ENCODE results near the gene SAFB2. TPM values are rescaled to one million over a fixed set of nuclear protein-coding genes. Genes with fewer than 3 reads are reported as not detected.

The SAFB2 gene
- total and polyA plus RNA-seq, 2 donors from 2014 or later, result 67.1 to 113 TPM

DNA sequence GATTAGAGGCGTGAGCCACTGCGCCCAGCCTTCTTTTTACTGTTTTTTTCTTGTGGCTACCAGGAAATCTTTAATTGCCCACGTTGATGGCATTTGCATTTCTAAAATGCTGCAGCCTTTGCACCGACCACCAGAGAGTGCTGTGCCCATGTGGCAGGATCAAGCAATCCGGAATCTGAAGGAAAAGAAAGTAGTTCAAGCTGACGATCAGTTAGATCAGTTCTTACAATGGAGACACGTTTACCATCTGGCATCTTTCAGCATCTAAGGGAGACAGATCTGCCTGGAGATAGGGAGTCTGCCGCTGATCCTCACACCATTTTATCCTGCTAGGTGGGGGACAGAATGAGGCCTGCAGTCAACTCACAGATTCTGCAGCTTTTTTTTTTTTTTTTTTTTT, 74.7 kb downstream of the SAFB2 start:
- intact Hi-C loops (cut with DNase I), result no loop called here

GRCh38 chr19:5545984-5546383, 76.6 kb downstream of the SAFB2 start:
- no peak for FAIRE-seq
- TF ChIP-seq, protein P1, sequence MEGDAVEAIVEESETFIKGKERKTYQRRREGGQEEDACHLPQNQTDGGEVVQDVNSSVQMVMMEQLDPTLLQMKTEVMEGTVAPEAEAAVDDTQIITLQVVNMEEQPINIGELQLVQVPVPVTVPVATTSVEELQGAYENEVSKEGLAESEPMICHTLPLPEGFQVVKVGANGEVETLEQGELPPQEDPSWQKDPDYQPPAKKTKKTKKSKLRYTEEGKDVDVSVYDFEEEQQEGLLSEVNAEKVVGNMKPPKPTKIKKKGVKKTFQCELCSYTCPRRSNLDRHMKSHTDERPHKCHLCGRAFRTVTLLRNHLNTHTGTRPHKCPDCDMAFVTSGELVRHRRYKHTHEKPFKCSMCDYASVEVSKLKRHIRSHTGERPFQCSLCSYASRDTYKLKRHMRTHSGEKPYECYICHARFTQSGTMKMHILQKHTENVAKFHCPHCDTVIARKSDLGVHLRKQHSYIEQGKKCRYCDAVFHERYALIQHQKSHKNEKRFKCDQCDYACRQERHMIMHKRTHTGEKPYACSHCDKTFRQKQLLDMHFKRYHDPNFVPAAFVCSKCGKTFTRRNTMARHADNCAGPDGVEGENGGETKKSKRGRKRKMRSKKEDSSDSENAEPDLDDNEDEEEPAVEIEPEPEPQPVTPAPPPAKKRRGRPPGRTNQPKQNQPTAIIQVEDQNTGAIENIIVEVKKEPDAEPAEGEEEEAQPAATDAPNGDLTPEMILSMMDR (IDR thresholded peaks at IDR 0.05; ENCODE audit: borderline replicate concordance, extremely low read depth, insufficient read depth), result no peak

More for the DNA sequence above, 74.7 kb downstream of the SAFB2 start:
- Histone ChIP-seq H3K36me3 (ENCODE audit: control insufficient read depth in 2 of 3, insufficient read depth in 3 of 3, low read length in 3 of 3) (no peaks in the 10 kb centered on the region), H3K9ac (ENCODE audit: low read length in 3 of 3) (no peak overlapping the region), H3K4me3 (ENCODE audit: low read length in 3 of 3) (no peak overlapping the region), H3K9me3 (ENCODE audit: control insufficient read depth in 2 of 3, insufficient read depth in 1 of 3, low read length in 3 of 3) (no peaks in the 10 kb centered on the region), H3K27ac (ENCODE audit: low read depth in 2 of 2, low read length in 2 of 2) (no peak overlapping the region), H3K27me3 (ENCODE audit: control insufficient read depth, insufficient read depth, low read length) (peaks cover 2% of the 10 kb centered on the region), H3K4me1 (ENCODE audit: control insufficient read depth in 2 of 3, insufficient read depth in 2 of 3, low read depth in 1 of 3, low read length in 3 of 3) (no peaks in the 10 kb centered on the region)
- TF ChIP-seq, protein P1 (IDR thresholded peaks at IDR 0.05; ENCODE audit: borderline replicate concordance, extremely low read depth, insufficient read depth), result peak; percentile 34
- no peak for FAIRE-seq
- DNase-seq, result no peak

DNA sequence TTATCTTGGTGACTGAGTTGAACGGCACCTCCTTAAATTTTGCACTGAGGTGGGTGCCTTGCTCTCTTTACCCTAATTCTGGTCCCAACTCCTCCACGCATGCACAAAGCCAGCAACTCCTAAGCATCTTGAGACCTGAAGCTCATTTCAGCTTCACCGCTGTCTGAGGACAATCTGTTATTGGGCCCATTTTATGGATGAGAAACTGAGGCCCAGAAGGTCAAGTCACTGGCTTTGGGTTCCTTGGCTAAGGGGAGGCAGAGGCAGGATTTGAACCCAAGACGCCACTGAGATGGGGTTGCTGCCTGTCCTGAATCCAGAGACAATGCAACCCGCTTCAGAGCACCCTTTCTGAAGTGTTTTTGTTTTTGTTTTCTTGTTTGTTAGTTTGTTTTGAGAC, 77.5 kb downstream of the SAFB2 start:
- no peaks in the 10 kb centered on the region for H3K9me3 ChIP-seq (ENCODE audit: control insufficient read depth in 2 of 3, insufficient read depth in 1 of 3, low read length in 3 of 3)
- peaks cover 2% of the 10 kb centered on the region for H3K27me3 ChIP-seq (ENCODE audit: control insufficient read depth, insufficient read depth, low read length)
- TF ChIP-seq, protein P1 (IDR thresholded peaks at IDR 0.05; ENCODE audit: borderline replicate concordance, extremely low read depth, insufficient read depth), result no peak
- intact Hi-C loops (cut with DNase I), result no loop called here
- no peak overlapping the region for H3K27ac ChIP-seq (ENCODE audit: low read depth in 2 of 2, low read length in 2 of 2)
- no peak for DNase-seq
- no peaks in the 10 kb centered on the region for H3K4me1 ChIP-seq (ENCODE audit: control insufficient read depth in 2 of 3, insufficient read depth in 2 of 3, low read depth in 1 of 3, low read length in 3 of 3)
- H3K4me3 ChIP-seq (ENCODE audit: low read length in 3 of 3), result no peak overlapping the region
- FAIRE-seq, result no peak
- no peak overlapping the region for H3K9ac ChIP-seq (ENCODE audit: low read length in 3 of 3)
- H3K36me3 ChIP-seq (ENCODE audit: control insufficient read depth in 2 of 3, insufficient read depth in 3 of 3, low read length in 3 of 3), result no peaks in the 10 kb centered on the region

More at GRCh38 chr19:5545984-5546383, 76.6 kb downstream of the SAFB2 start:
- no peak for DNase-seq
- Histone ChIP-seq H3K4me1 (ENCODE audit: control insufficient read depth in 2 of 3, insufficient read depth in 2 of 3, low read depth in 1 of 3, low read length in 3 of 3) (no peaks in the 10 kb centered on the region), H3K4me3 (ENCODE audit: low read length in 3 of 3) (no peak overlapping the region), H3K9me3 (ENCODE audit: control insufficient read depth in 2 of 3, insufficient read depth in 1 of 3, low read length in 3 of 3) (no peaks in the 10 kb centered on the region), H3K36me3 (ENCODE audit: control insufficient read depth in 2 of 3, insufficient read depth in 3 of 3, low read length in 3 of 3) (no peaks in the 10 kb centered on the region), H3K9ac (ENCODE audit: low read length in 3 of 3) (no peak overlapping the region), H3K27me3 (ENCODE audit: control insufficient read depth, insufficient read depth, low read length) (peaks cover 2% of the 10 kb centered on the region), H3K27ac (ENCODE audit: low read depth in 2 of 2, low read length in 2 of 2) (no peak overlapping the region)
- intact Hi-C loops (cut with DNase I), result no loop called here

- intact Hi-C loops (cut with DNase I), result no loop called here
- TF ChIP-seq, protein P1 (IDR thresholded peaks at IDR 0.05; ENCODE audit: borderline replicate concordance, extremely low read depth, insufficient read depth), result no peak
- no peak for FAIRE-seq
- Histone ChIP-seq H3K36me3 (ENCODE audit: control insufficient read depth in 2 of 3, insufficient read depth in 3 of 3, low read length in 3 of 3) (no peaks in the 10 kb centered on the region), H3K9ac (ENCODE audit: low read length in 3 of 3) (no peak overlapping the region), H3K4me3 (ENCODE audit: low read length in 3 of 3) (no peak overlapping the region), H3K27me3 (ENCODE audit: control insufficient read depth, insufficient read depth, low read length) (no peaks in the 10 kb centered on the region), H3K27ac (ENCODE audit: low read depth in 2 of 2, low read length in 2 of 2) (no peak overlapping the region), H3K9me3 (ENCODE audit: control insufficient read depth in 2 of 3, insufficient read depth in 1 of 3, low read length in 3 of 3) (no peaks in the 10 kb centered on the region), H3K4me1 (ENCODE audit: control insufficient read depth in 2 of 3, insufficient read depth in 2 of 3, low read depth in 1 of 3, low read length in 3 of 3) (peaks cover 0 to 9% (median 0%) of the 10 kb centered on the region in 3 donors)
- no peak for DNase-seq
Observed at GRCh38 chr19:5542665-5543064, 79.9 kb downstream of the SAFB2 start.

Measured in kidney (tissue), 14 donors.